Mesodermal cell (in vitro differentiated cells): ENCODE results near the gene ABLIM3.

ENCODE experiments used
- H3K27ac ChIP-seq: 2 replicates; pipeline ENCODE4 v1.7.0; 2013; ENCODE audit warnings: mild to moderate bottlenecking, low read depth, low read length, moderate library complexity; ENCODE audit not compliant: severe bottlenecking
- H3K36me3 ChIP-seq: 2 replicates; pipeline ENCODE4 v1.7.1; 2013; ENCODE audit warnings: mild to moderate bottlenecking, low read length, moderate library complexity; ENCODE audit not compliant: control insufficient read depth, insufficient read depth
- H3K4me1 ChIP-seq: one replicate; pipeline ENCODE4 v1.7.1; 2013; ENCODE audit warnings: mild to moderate bottlenecking, low read length; ENCODE audit not compliant: insufficient read depth, control insufficient read depth, poor library complexity, severe bottlenecking
- H3K4me3 ChIP-seq: 2 replicates; pipeline ENCODE4 v1.7.0; 2013; ENCODE audit warnings: low read length, control low read depth, mild to moderate bottlenecking; ENCODE audit not compliant: insufficient read depth, poor library complexity, severe bottlenecking; ENCODE audit errors: extremely low read depth
- H3K9me3 ChIP-seq: 2 replicates; pipeline ENCODE4 v1.7.1; 2013; ENCODE audit warnings: mild to moderate bottlenecking, low read length, moderate library complexity; ENCODE audit not compliant: control insufficient read depth
- WGBS, 2 experiments: methylation state at CpG; one replicate each; pipeline ENCODE4 v1.1.5; 2013; ENCODE audit warnings: missing lambda C conversion rate in 2 of 2; ENCODE audit not compliant: insufficient coverage in 2 of 2; 5-methylcytosine and 5-hydroxymethylcytosine counted together

Gene ABLIM3

GRCh38 chr5:149160291-149160787, 19.0 kb downstream of the ABLIM3 start:
- 78 to 81% methylated on average over 1 to 3 of the region's 3 CpGs for WGBS, 2 experiments

DNA sequence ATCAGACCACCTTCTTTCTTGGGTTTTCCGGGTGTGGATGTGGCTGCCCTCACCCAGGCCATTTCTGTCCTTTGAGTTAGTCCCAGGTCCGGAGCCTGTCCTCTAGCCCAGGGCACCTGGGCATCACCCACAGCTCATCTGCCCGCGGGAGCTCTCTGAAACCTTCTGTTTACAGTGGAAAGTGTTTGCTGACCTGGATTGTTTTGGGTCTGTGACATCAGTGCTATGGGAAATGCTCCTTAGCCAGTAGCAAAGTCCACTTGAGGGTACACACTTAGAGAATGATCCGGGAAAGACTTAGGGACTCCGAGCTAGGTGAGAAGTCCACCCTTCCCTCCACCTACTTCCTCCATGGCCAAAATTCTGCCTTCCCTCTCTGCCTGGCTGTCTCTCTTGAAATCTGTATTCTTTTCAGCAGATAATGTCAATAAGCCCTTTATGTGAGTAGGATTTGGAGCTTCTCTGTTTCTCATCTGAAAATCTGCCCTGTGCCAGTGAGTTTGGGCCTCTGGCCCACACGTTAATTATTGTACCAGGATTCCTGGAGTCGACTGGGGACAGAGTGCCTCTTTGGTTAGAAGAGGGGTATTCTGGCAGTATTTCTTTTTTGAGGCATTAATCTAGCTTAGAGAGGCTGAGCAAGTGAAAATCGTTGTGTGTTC, 19.9 kb downstream of the ABLIM3 start:
- H3K9me3 ChIP-seq = no peaks in the 10 kb centered on the region
- 95 to 98% methylated on average over 5 to 8 of the region's 9 CpGs for WGBS, 2 experiments
- H3K36me3 ChIP-seq = no peaks in the 10 kb centered on the region
- no peak overlapping the region for H3K27ac ChIP-seq
- H3K4me1 ChIP-seq = no peaks in the 10 kb centered on the region
- H3K4me3 ChIP-seq = no peak overlapping the region

More at GRCh38 chr5:149160291-149160787, 19.0 kb downstream of the ABLIM3 start:
- Histone ChIP-seq H3K4me3 (no peak overlapping the region), H3K36me3 (no peaks in the 10 kb centered on the region), H3K9me3 (no peaks in the 10 kb centered on the region), H3K4me1 (no peaks in the 10 kb centered on the region), H3K27ac (no peak overlapping the region)

DNA sequence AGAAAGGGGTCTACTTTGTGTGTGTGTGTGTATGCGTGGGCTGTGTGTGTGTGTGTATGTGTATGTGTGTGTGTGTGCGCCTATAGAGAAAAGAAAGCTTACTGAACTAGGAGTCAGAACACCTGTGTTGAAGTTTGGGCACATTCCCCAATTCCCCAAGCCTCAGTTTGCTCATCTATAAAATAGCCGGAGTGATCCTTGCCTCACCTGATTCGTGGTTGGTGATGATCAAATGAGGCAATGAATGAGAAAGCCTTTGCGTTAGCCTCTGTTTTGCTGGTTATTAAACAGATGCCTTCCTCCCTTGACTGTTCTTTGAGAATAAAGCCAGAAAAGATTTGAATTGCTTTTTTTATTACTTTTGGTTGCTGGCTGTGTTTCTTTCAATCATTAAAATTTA, 20.6 kb downstream of the ABLIM3 start:
- no peaks in the 10 kb centered on the region for H3K4me1 ChIP-seq
- no peak overlapping the region for H3K27ac ChIP-seq
- no peaks in the 10 kb centered on the region for H3K36me3 ChIP-seq
- H3K4me3 ChIP-seq = no peak overlapping the region
- no peaks in the 10 kb centered on the region for H3K9me3 ChIP-seq
- 94 to 100% methylated on average over 3 to 4 of the region's 5 CpGs for WGBS, 2 experiments

GRCh38 chr5:149162401-149163084, 21.2 kb downstream of the ABLIM3 start:
- H3K4me3 ChIP-seq = no peak overlapping the region
- no peaks in the 10 kb centered on the region for H3K36me3 ChIP-seq
- H3K4me1 ChIP-seq = no peaks in the 10 kb centered on the region
- no peaks in the 10 kb centered on the region for H3K9me3 ChIP-seq
- WGBS, 2 experiments = 77 to 80% methylated on average over 9 of the region's 9 CpGs
- H3K27ac ChIP-seq = no peak overlapping the region

DNA sequence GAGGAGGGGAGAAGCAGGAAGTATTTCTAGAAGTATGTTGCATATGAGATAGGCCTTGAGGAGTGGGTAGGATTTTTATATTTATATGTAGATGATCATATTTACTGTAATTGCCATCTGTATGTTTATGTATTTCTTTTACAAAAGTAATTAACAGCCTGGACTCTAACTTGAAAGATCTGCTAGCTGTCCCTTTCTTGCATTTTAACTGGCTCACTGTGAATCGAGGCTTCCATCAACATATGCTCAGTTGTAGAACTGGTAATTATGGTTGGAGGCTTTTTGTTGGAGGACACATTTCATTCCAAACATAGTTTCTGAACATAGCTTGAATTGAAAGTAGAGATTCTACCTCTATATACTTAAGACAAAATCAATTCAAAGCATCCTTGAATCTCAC, 23.4 kb downstream of the ABLIM3 start:
- no CpG with 5 or more reads among the region's 1 CpG for WGBS, 2 experiments
- H3K36me3 ChIP-seq = no peaks in the 10 kb centered on the region
- H3K9me3 ChIP-seq = no peaks in the 10 kb centered on the region
- H3K4me3 ChIP-seq = no peak overlapping the region
- H3K27ac ChIP-seq = no peak overlapping the region
- no peaks in the 10 kb centered on the region for H3K4me1 ChIP-seq

DNA sequence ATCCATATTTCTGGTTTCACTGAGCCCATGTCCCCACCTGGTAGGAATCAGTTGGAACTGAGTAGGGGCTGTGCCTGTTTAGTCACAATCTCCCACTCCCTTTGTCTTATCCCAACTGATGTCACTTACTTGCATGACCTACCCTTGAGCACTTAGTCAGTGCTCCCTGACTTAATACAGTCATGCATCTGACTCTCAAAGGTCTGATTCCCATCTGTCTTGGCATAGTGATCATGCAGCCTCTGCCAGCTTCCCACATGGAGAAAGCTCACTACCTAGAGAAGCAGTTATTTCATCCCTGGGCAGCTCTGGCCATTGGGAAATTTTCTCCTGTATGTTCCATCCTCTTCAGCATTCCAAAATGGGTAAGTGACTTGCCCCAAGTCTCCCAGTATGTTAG, 24.8 kb downstream of the ABLIM3 start:
- Histone ChIP-seq H3K36me3 (no peaks in the 10 kb centered on the region), H3K27ac (no peak overlapping the region), H3K9me3 (no peaks in the 10 kb centered on the region), H3K4me1 (no peaks in the 10 kb centered on the region), H3K4me3 (no peak overlapping the region)

DNA sequence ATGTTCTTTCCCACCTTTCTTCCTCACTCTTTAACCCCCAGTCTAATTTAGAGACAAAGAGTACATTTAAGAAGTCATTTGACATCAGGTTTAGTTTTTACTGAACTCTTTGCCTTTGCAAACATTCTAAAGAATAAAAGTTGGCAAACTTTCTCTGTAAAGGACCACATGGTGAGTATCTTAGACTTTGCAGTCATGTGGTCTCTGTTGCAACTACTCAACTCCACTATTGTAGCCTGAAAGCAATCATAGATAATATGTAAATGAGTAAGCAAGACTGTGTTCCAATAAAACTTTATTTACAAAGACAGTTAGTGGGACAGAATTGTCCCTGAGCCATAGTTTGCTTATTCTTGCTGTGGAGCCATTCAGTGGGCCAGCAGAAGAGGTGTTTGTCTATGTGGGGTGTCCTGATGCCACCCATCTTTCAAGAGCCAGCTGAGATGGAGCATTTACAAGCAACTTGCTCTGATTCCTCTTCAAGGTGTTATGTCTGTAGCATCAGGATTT, 25.4 kb downstream of the ABLIM3 start:
- H3K4me1 ChIP-seq = no peaks in the 10 kb centered on the region
- no peak overlapping the region for H3K27ac ChIP-seq
- no peak overlapping the region for H3K4me3 ChIP-seq
- H3K36me3 ChIP-seq = no peaks in the 10 kb centered on the region
- H3K9me3 ChIP-seq = no peaks in the 10 kb centered on the region

- WGBS, 2 experiments = 97 to 100% methylated on average over 1 to 3 of the region's 4 CpGs
- no peaks in the 10 kb centered on the region for H3K36me3 ChIP-seq
- H3K4me3 ChIP-seq = no peak overlapping the region
- peaks cover under 1% of the 10 kb centered on the region for H3K4me1 ChIP-seq
- H3K9me3 ChIP-seq = no peaks in the 10 kb centered on the region
- H3K27ac ChIP-seq = no peak overlapping the region
Observed at GRCh38 chr5:149168276-149168906, 27.1 kb downstream of the ABLIM3 start.

GRCh38 chr5:149170299-149170698, 29.0 kb downstream of the ABLIM3 start:
- no peak overlapping the region for H3K27ac ChIP-seq

DNA sequence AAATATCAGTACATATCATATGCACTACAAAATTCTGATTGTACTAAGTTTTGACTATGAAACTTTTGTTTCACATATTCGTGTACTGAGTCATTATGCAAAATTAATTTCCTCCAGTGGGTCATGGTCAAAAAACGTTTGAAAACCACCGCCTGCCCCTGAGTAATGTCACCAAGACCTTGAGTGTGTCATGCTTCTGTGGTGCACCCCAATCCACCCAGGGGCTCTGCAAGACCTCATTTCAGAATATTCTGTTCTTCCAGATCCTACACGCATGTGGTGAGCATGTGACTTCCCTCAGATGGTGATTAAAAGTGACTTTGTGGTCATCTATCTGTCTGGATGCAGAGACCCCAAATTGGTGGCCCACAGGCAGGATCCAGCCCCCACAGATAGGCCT, 31.0 kb downstream of the ABLIM3 start:
- Histone ChIP-seq H3K36me3 (no peaks in the 10 kb centered on the region), H3K9me3 (no peaks in the 10 kb centered on the region), H3K4me3 (no peak overlapping the region), H3K4me1 (peaks cover 16% of the 10 kb centered on the region), H3K27ac (no peak overlapping the region)
- 81 to 98% methylated on average over 3 of the region's 4 CpGs for WGBS, 2 experiments

More at GRCh38 chr5:149170299-149170698, 29.0 kb downstream of the ABLIM3 start:
- Histone ChIP-seq H3K36me3 (no peaks in the 10 kb centered on the region), H3K9me3 (no peaks in the 10 kb centered on the region), H3K4me1 (peaks cover 16% of the 10 kb centered on the region), H3K4me3 (no peak overlapping the region)
- WGBS, 2 experiments = 89 to 97% methylated on average over 3 of the region's 3 CpGs
